Muscle of leg (tissue), 11 donors: Measurements from ENCODE around the gene C3orf20. TPM values are rescaled to one million over a fixed set of nuclear protein-coding genes. Genes with fewer than 3 reads are reported as not detected.
"Not testable (repeated sequence)": the region's sequence is repeated elsewhere in the genome, so short reads cannot be mapped to it uniquely, and the experiment has no call there.

ENCODE experiments used
- DNase-seq: peaks from one replicate; pipeline ENCODE4 v3.0.0; 2013
- H3K27ac ChIP-seq: one replicate; pipeline ENCODE4 v1.5.1; 2013; ENCODE audit warnings: mild to moderate bottlenecking, low read length, control low read depth
- H3K27me3 ChIP-seq: one replicate; pipeline ENCODE4 v1.6.1; 2013; ENCODE audit warnings: low read length; ENCODE audit not compliant: control insufficient read depth, insufficient read depth
- H3K36me3 ChIP-seq: one replicate; pipeline ENCODE4 v1.6.1; 2013; ENCODE audit warnings: low read length; ENCODE audit not compliant: control insufficient read depth, insufficient read depth
- H3K4me1 ChIP-seq: one replicate; pipeline ENCODE4 v1.6.1; 2013; ENCODE audit warnings: low read length; ENCODE audit not compliant: control insufficient read depth, insufficient read depth
- H3K4me3 ChIP-seq: one replicate; pipeline ENCODE4 v1.5.1; 2013; ENCODE audit warnings: low read length, control low read depth
- H3K9me3 ChIP-seq: replicated peaks from 2 replicates; pipeline ENCODE4 v1.6.1; 2013; ENCODE audit warnings: low read depth, low read length; ENCODE audit not compliant: control insufficient read depth
- WGBS: methylation state at CpG from one replicate; pipeline ENCODE4 v1.1.5; 2013; ENCODE audit warnings: missing lambda C conversion rate; ENCODE audit not compliant: insufficient coverage; 5-methylcytosine and 5-hydroxymethylcytosine counted together
- polyA plus RNA-seq, 8 donors: library from polyadenylated mRNA; unstranded; fragments of 120-200 nt; gene quantifications; one replicate each; pipeline versions ENCODE4 v1.2.1 to v1.2.3, GENCODE V29; 2013; ENCODE audit warnings: inconsistent platforms in 1 of 8, low replicate concordance in 1 of 8; ENCODE audit not compliant: insufficient read length in 8 of 8, insufficient read depth in 1 of 8
- total RNA-seq: library from RNA; stranded (reverse); fragments of 120-200 nt; gene quantifications from one replicate; pipeline ENCODE4 v1.2.4, GENCODE V29; 2013

The C3orf20 gene
- total and polyA plus RNA-seq, 9 donors, result 0.05 to 0.35 (median 0.15) TPM

GRCh38 chr3:14808502-14809266, 133.7 kb downstream of the C3orf20 start:
- peaks cover 60% of the 10 kb centered on the region for H3K27me3 ChIP-seq
- 94% methylated on average over 4 of the region's 5 CpGs for WGBS
- H3K4me3 ChIP-seq, result no peak overlapping the region
- H3K27ac ChIP-seq, result no peak overlapping the region
- DNase-seq, result no peak
- no peaks in the 10 kb centered on the region for H3K36me3 ChIP-seq
- peaks cover 24% of the 10 kb centered on the region for H3K4me1 ChIP-seq
- H3K9me3 ChIP-seq, result no peaks in the 10 kb centered on the region

GRCh38 chr3:14809611-14810010, 134.7 kb downstream of the C3orf20 start:
- H3K4me1 ChIP-seq, result peaks cover 28% of the 10 kb centered on the region
- H3K9me3 ChIP-seq, H3K27ac ChIP-seq, H3K36me3 ChIP-seq, DNase-seq: not testable (repeated sequence)
- no CpG with 5 or more reads among the region's 9 CpGs for WGBS
- peaks cover 63% of the 10 kb centered on the region for H3K27me3 ChIP-seq
- peak overlapping the region; percentile 44 for H3K4me3 ChIP-seq

- Histone ChIP-seq H3K27me3 (peaks cover 63% of the 10 kb centered on the region), H3K4me1 (peaks cover 27% of the 10 kb centered on the region), H3K9me3 (no peaks in the 10 kb centered on the region), H3K36me3 (no peaks in the 10 kb centered on the region), H3K27ac (peak overlapping the region; percentile 62), H3K4me3 (peak overlapping the region; percentile 64)
- 3% methylated on average over 41 of the region's 85 CpGs for WGBS
- DNase-seq, result peak; percentile 86
Observed at GRCh38 chr3:14810070-14810791, 135.3 kb downstream of the C3orf20 start.

GRCh38 chr3:14810801-14811661, 136.1 kb downstream of the C3orf20 start:
- peaks cover 59% of the 10 kb centered on the region for H3K27me3 ChIP-seq
- peak; percentile 54 for DNase-seq
- H3K4me1 ChIP-seq, result peaks cover 27% of the 10 kb centered on the region

GRCh38 chr3:14811684-14812083, 136.7 kb downstream of the C3orf20 start:
- 14% methylated on average over 2 of the region's 7 CpGs for WGBS
- H3K27ac ChIP-seq, result peak overlapping the region; percentile 84
- no peaks in the 10 kb centered on the region for H3K9me3 ChIP-seq
- H3K36me3 ChIP-seq, result no peaks in the 10 kb centered on the region
- H3K4me3 ChIP-seq, result peak overlapping the region; percentile 64
- peaks cover 27% of the 10 kb centered on the region for H3K4me1 ChIP-seq
- peaks cover 58% of the 10 kb centered on the region for H3K27me3 ChIP-seq
- DNase-seq, result peak; percentile 71

More at GRCh38 chr3:14810801-14811661, 136.1 kb downstream of the C3orf20 start:
- Histone ChIP-seq H3K9me3 (no peaks in the 10 kb centered on the region), H3K27ac (peak overlapping the region; percentile 84), H3K4me3 (peak overlapping the region; percentile 64), H3K36me3 (no peaks in the 10 kb centered on the region)
- under 1% methylated on average over 76 of the region's 78 CpGs for WGBS

GRCh38 chr3:14812196-14812790, 137.4 kb downstream of the C3orf20 start:
- Histone ChIP-seq H3K4me1 (peaks cover 24% of the 10 kb centered on the region), H3K4me3 (peak overlapping the region; percentile 64), H3K27me3 (peaks cover 52% of the 10 kb centered on the region), H3K9me3 (no peaks in the 10 kb centered on the region), H3K36me3 (no peaks in the 10 kb centered on the region), H3K27ac (peak overlapping the region; percentile 84)
- DNase-seq, result no peak
- WGBS, result 40% methylated on average over 5 of the region's 9 CpGs

GRCh38 chr3:14814411-14814871, 139.5 kb downstream of the C3orf20 start:
- H3K36me3 ChIP-seq, result peaks cover 3% of the 10 kb centered on the region
- 41% methylated on average over 2 of the region's 4 CpGs for WGBS
- H3K27me3 ChIP-seq, result peaks cover 37% of the 10 kb centered on the region
- no peak overlapping the region for H3K4me3 ChIP-seq
- DNase-seq, result peak; percentile 81
- H3K27ac ChIP-seq, result no peak overlapping the region
- H3K4me1 ChIP-seq, result peaks cover 24% of the 10 kb centered on the region
- H3K9me3 ChIP-seq, result no peaks in the 10 kb centered on the region

GRCh38 chr3:14816359-14816758, 141.4 kb downstream of the C3orf20 start:
- Histone ChIP-seq H3K27me3 (peaks cover 21% of the 10 kb centered on the region), H3K4me3 (no peak overlapping the region), H3K4me1 (peaks cover 13% of the 10 kb centered on the region), H3K9me3 (no peaks in the 10 kb centered on the region), H3K27ac (no peak overlapping the region), H3K36me3 (peaks cover 7% of the 10 kb centered on the region)
- no peak for DNase-seq
- 100% methylated on average over 3 of the region's 3 CpGs for WGBS

- WGBS, result 88% methylated on average over 21 of the region's 25 CpGs
- H3K4me1 ChIP-seq, result peaks cover 5% of the 10 kb centered on the region
- no peaks in the 10 kb centered on the region for H3K9me3 ChIP-seq
- peaks cover 6% of the 10 kb centered on the region for H3K27me3 ChIP-seq
- H3K36me3 ChIP-seq, result peaks cover 7% of the 10 kb centered on the region
- DNase-seq, result no peak
- H3K27ac ChIP-seq, result no peak within 1 kb of the TSS
- no peak within 1 kb of the TSS for H3K4me3 ChIP-seq
Observed at GRCh38 chr3:14818804-14819500, 144.0 kb downstream of the C3orf20 start, which contains the start of gene FGD5. Gene FGD5 (plus strand): TSS chr3:14818962. CDS start chr3:14819072, 110 bp downstream.
